Smooth muscle cell (in vitro differentiated cells): ENCODE results near the gene KRT9. TPM values are rescaled to one million over a fixed set of nuclear protein-coding genes. Genes with fewer than 3 reads are reported as not detected.

Experiments used
- DNase-seq: peaks from one replicate; lab custom pipeline; 2025; ENCODE audit not compliant: unreplicated experiment; lab: John Stamatoyannopoulos, UW
- H2AFZ ChIP-seq: fragments of 200-600 bp; sonication (generic); 2 replicates; pipeline ENCODE4 v1.6.0; 2016; ENCODE audit warnings: antibody characterized with exemption, low read depth, mild to moderate bottlenecking
- H3F3A ChIP-seq: fragments of 200-600 bp; sonication (generic); 2 replicates; pipeline ENCODE4 v1.6.0; 2017; ENCODE audit warnings: antibody characterized with exemption, low read depth
- H3K27ac ChIP-seq: fragments of 200-600 bp; sonication (generic); 2 replicates; pipeline ENCODE4 v1.5.1; 2016; ENCODE audit warnings: low read depth, mild to moderate bottlenecking
- H3K27me3 ChIP-seq: fragments of 200-600 bp; sonication (generic); 2 replicates; pipeline ENCODE4 v1.6.1; 2016; ENCODE audit warnings: low read depth, mild to moderate bottlenecking
- H3K36me3 ChIP-seq: fragments of 200-600 bp; sonication (generic); 2 replicates; pipeline ENCODE4 v1.5.1; 2016; ENCODE audit warnings: low read depth
- H3K4me1 ChIP-seq: fragments of 200-600 bp; sonication (generic); 2 replicates; pipeline ENCODE4 v1.5.1; 2016; ENCODE audit warnings: low read depth
- H3K4me2 ChIP-seq: fragments of 200-600 bp; sonication (generic); 2 replicates; pipeline ENCODE4 v1.6.0; 2016; ENCODE audit warnings: mild to moderate bottlenecking
- H3K4me3 ChIP-seq: fragments of 200-600 bp; sonication (generic); 2 replicates; pipeline ENCODE4 v1.5.1; 2016; ENCODE audit warnings: mild to moderate bottlenecking
- H3K79me2 ChIP-seq: fragments of 200-600 bp; sonication (generic); 2 replicates; pipeline ENCODE4 v1.6.0; 2016; ENCODE audit warnings: low read depth, mild to moderate bottlenecking
- H3K9ac ChIP-seq: fragments of 200-600 bp; sonication (generic); 2 replicates; pipeline ENCODE4 v1.6.0; 2016; ENCODE audit warnings: low read depth
- H3K9me3 ChIP-seq: fragments of 200-600 bp; sonication (generic); replicated peaks from 2 replicates; pipeline ENCODE4 v1.5.1; 2016; ENCODE audit warnings: low read depth
- H4K20me1 ChIP-seq: fragments of 200-600 bp; sonication (generic); 2 replicates; pipeline ENCODE4 v1.6.0; 2016; ENCODE audit warnings: low read depth
- CTCF ChIP-seq: fragments of 200-600 bp; sonication (generic); IDR thresholded peaks from 2 replicates; pipeline ENCODE4 v1.5.1; 2017; ENCODE audit warnings: borderline replicate concordance, mild to moderate bottlenecking, antibody characterized with exemption; ENCODE audit not compliant: insufficient read depth, poor library complexity, severe bottlenecking
- WGBS: methylation state at CpG from one replicate; pipeline ENCODE4 v1.1.7; 2016; ENCODE audit warnings: low lambda C conversion rate; 5-methylcytosine and 5-hydroxymethylcytosine counted together
- polyA plus RNA-seq: library from polyadenylated mRNA; unstranded; fragments of >200 nt; fragmentation: Nextera tagmentation; extraction: Ambion mirVana; gene quantifications from 2 replicates; pipeline ENCODE4 v1.2.1, GENCODE V29; 2016
- total RNA-seq: library from RNA; depleted of rRNA; stranded (reverse); fragments of >200 nt; gene quantifications from 2 replicates; pipeline ENCODE4 v1.2.3, GENCODE V29; 2014

KRT9 gene
- total and polyA plus RNA-seq, 2 experiments from 2014 or later: 0.22 TPM; not detected in 1

- H3K9me3 ChIP-seq: no peaks in the 10 kb centered on the region
- peak overlapping the region; percentile 13 for H3K4me2 ChIP-seq
- no peaks in the 10 kb centered on the region for H4K20me1 ChIP-seq
- no peak overlapping the region for H3K9ac ChIP-seq
- peaks cover 12% of the 10 kb centered on the region for H3K4me1 ChIP-seq
- no peaks in the 10 kb centered on the region for H3F3A ChIP-seq
- H3K27me3 ChIP-seq: no peaks in the 10 kb centered on the region
- no peak overlapping the region for H2AFZ ChIP-seq
- no peaks in the 10 kb centered on the region for H3K79me2 ChIP-seq
- no peak overlapping the region for H3K27ac ChIP-seq
- no peaks in the 10 kb centered on the region for H3K36me3 ChIP-seq
- 79% methylated on average over 2 of the region's 2 CpGs for WGBS
- no peak for DNase-seq
- no peak overlapping the region for H3K4me3 ChIP-seq
- no peak for TF ChIP-seq CTCF
Measured at GRCh38 chr17:41559548-41559947, 12.3 kb downstream of the KRT9 start.

- TF ChIP-seq CTCF: no peak
- WGBS: 87% methylated on average over 9 of the region's 9 CpGs
Measured at GRCh38 chr17:41556931-41557330, 14.9 kb downstream of the KRT9 start.

GRCh38 chr17:41556306-41556705 is 15.6 kb downstream of the KRT9 start:
- Histone ChIP-seq H3K79me2 (no peaks in the 10 kb centered on the region), H3K4me3 (no peak overlapping the region), H3K4me2 (no peak overlapping the region), H3F3A (no peaks in the 10 kb centered on the region), H3K27ac (no peak overlapping the region), H3K36me3 (no peaks in the 10 kb centered on the region), H3K27me3 (no peaks in the 10 kb centered on the region), H2AFZ (no peak overlapping the region), H4K20me1 (no peaks in the 10 kb centered on the region), H3K9ac (no peak overlapping the region), H3K9me3 (no peaks in the 10 kb centered on the region), H3K4me1 (peaks cover 4% of the 10 kb centered on the region)
- 76% methylated on average over 5 of the region's 5 CpGs for whole genome bisulfite sequencing
- TF ChIP-seq CTCF: no peak
- no peak for DNase-seq

More at GRCh38 chr17:41556931-41557330, 14.9 kb downstream of the KRT9 start:
- Histone ChIP-seq H4K20me1 (no peaks in the 10 kb centered on the region), H3K9me3 (no peaks in the 10 kb centered on the region), H3K36me3 (no peaks in the 10 kb centered on the region), H3F3A (no peaks in the 10 kb centered on the region), H3K27ac (no peak overlapping the region), H3K4me1 (peaks cover 4% of the 10 kb centered on the region), H3K4me3 (no peak overlapping the region), H3K79me2 (no peaks in the 10 kb centered on the region), H3K4me2 (no peak overlapping the region), H3K9ac (no peak overlapping the region), H3K27me3 (no peaks in the 10 kb centered on the region), H2AFZ (no peak overlapping the region)
- DNase-seq: no peak

- no peaks in the 10 kb centered on the region for H4K20me1 ChIP-seq
- peaks cover 4% of the 10 kb centered on the region for H3K4me1 ChIP-seq
- H3K4me2 ChIP-seq: no peak overlapping the region
- no peak overlapping the region for H3K4me3 ChIP-seq
- H3K79me2 ChIP-seq: no peaks in the 10 kb centered on the region
- no peak for DNase-seq
- no peak overlapping the region for H3K27ac ChIP-seq
- no peak for TF ChIP-seq CTCF
- no peak overlapping the region for H2AFZ ChIP-seq
- no peaks in the 10 kb centered on the region for H3K9me3 ChIP-seq
- 83% methylated on average over 5 of the region's 5 CpGs for WGBS
- no peak overlapping the region for H3K9ac ChIP-seq
- H3F3A ChIP-seq: no peaks in the 10 kb centered on the region
- no peaks in the 10 kb centered on the region for H3K27me3 ChIP-seq
- H3K36me3 ChIP-seq: no peaks in the 10 kb centered on the region
Measured at GRCh38 chr17:41555105-41555887, 16.6 kb downstream of the KRT9 start.
